CD14-positive monocyte (primary cell): ENCODE measurements around the gene FAIM2. TPM values are rescaled to one million over a fixed set of nuclear protein-coding genes. Genes with fewer than 3 reads are reported as not detected.

Experiments
- DNase-seq, 3 donors: peaks; one replicate each; pipeline ENCODE4 v3.0.0-alpha.2; 2011 to 2022
- H2AFZ ChIP-seq: 2 replicates; pipeline ENCODE4 v1.6.0; 2012; ENCODE audit warnings: mild to moderate bottlenecking, low read depth, low read length, inconsistent platforms; ENCODE audit not compliant: insufficient read depth, poor library complexity, severe bottlenecking
- H3K27ac ChIP-seq, 2 donors: 1 replicate in 1 of 2; 2 replicates in 1 of 2; pipeline ENCODE4 v1.5.1; 2012 to 2013; ENCODE audit warnings: low read length in 2 of 2, control low read depth in 1 of 2, inconsistent platforms in 1 of 2, low read depth in 1 of 2, mild to moderate bottlenecking in 1 of 2
- H3K27me3 ChIP-seq, 2 donors: one replicate each; pipeline versions ENCODE4 v1.6.0 to v1.6.1; 2011 to 2013; ENCODE audit warnings: low read length in 2 of 2; ENCODE audit not compliant: control insufficient read depth in 2 of 2, insufficient read depth in 2 of 2
- H3K36me3 ChIP-seq, 2 donors: replicated peaks in 1 of 2; 1 replicate in 1 of 2; 2 replicates in 1 of 2; pipeline versions ENCODE4 v1.5.1 to v1.6.1; 2012 to 2013; ENCODE audit warnings: low read length in 2 of 2, control low read depth in 1 of 2, inconsistent platforms in 1 of 2, mild to moderate bottlenecking in 1 of 2; ENCODE audit not compliant: insufficient read depth in 2 of 2, control insufficient read depth in 1 of 2
- H3K4me1 ChIP-seq, 2 donors: 1 replicate in 1 of 2; 2 replicates in 1 of 2; pipeline versions ENCODE4 v1.5.1 to v1.6.1; 2012 to 2013; ENCODE audit warnings: low read length in 2 of 2, control low read depth in 1 of 2, inconsistent platforms in 1 of 2, mild to moderate bottlenecking in 1 of 2, moderate library complexity in 1 of 2; ENCODE audit not compliant: insufficient read depth in 2 of 2, control insufficient read depth in 1 of 2
- H3K4me2 ChIP-seq: replicated peaks from 2 replicates; pipeline ENCODE3; 2012; ENCODE audit warnings: low read length, moderate library complexity, mild to moderate bottlenecking; ENCODE audit not compliant: poor library complexity, severe bottlenecking; ENCODE audit errors: extremely low read depth
- H3K4me3 ChIP-seq, 3 experiments: fragments of 200-600 bp in 1 of 3; sonication (generic) in 1 of 3; replicated peaks in 1 of 3; 1 replicate in 2 of 3; 2 replicates in 1 of 3; pipeline ENCODE4 v1.5.1; 2011 to 2013; ENCODE audit warnings: low read length in 3 of 3, mild to moderate bottlenecking in 3 of 3, control low read depth in 2 of 3, low read depth in 2 of 3, inconsistent platforms in 1 of 3, moderate library complexity in 1 of 3
- H3K79me2 ChIP-seq: 2 replicates; pipeline ENCODE4 v1.6.0; 2012; ENCODE audit warnings: mild to moderate bottlenecking, control low read depth, inconsistent platforms, low read length, moderate library complexity; ENCODE audit not compliant: insufficient read depth
- H3K9ac ChIP-seq: 2 replicates; pipeline ENCODE4 v1.6.0; 2017; ENCODE audit warnings: low read length, mild to moderate bottlenecking; ENCODE audit not compliant: insufficient read depth, poor library complexity, severe bottlenecking
- H3K9me3 ChIP-seq, 2 donors: replicated peaks in 1 of 2; 1 replicate in 1 of 2; 2 replicates in 1 of 2; pipeline versions ENCODE4 v1.5.1 to v1.6.1; 2012 to 2013; ENCODE audit warnings: low read length in 2 of 2, control low read depth in 1 of 2; ENCODE audit not compliant: control insufficient read depth in 1 of 2, insufficient read depth in 1 of 2
- H4K20me1 ChIP-seq: 2 replicates; pipeline ENCODE4 v1.6.0; 2012; ENCODE audit warnings: mild to moderate bottlenecking, low read length, control low read depth, moderate library complexity; ENCODE audit not compliant: insufficient read depth
- H3K27ac Mint-ChIP-seq, 7 donors: one replicate each; pipeline ENCODE4 v1.8.0; 2020; ENCODE audit warnings: mild to moderate bottlenecking in 7 of 7, mixed read lengths in 7 of 7, moderate library complexity in 6 of 7, inconsistent platforms in 2 of 7
- H3K27me3 Mint-ChIP-seq, 3 donors: one replicate each; pipeline ENCODE4 v1.8.0; 2021 to 2022; ENCODE audit warnings: low read depth in 3 of 3, mild to moderate bottlenecking in 3 of 3, mixed read lengths in 3 of 3, moderate library complexity in 3 of 3, inconsistent platforms in 1 of 3
- H3K36me3 Mint-ChIP-seq, 2 donors: one replicate each; pipeline ENCODE4 v1.8.0; 2020; ENCODE audit warnings: mixed read lengths in 2 of 2, inconsistent platforms in 1 of 2, mild to moderate bottlenecking in 1 of 2
- H3K4me1 Mint-ChIP-seq: one replicate; pipeline ENCODE4 v1.8.0; 2020; ENCODE audit warnings: mild to moderate bottlenecking, mixed read lengths
- H3K4me3 Mint-ChIP-seq, 2 donors: one replicate each; pipeline ENCODE4 v1.8.0; 2020; ENCODE audit warnings: mild to moderate bottlenecking in 2 of 2, mixed read lengths in 2 of 2, moderate library complexity in 1 of 2
- H3K9me3 Mint-ChIP-seq, 7 donors: one replicate each; pipeline ENCODE4 v1.8.0; 2020 to 2022; ENCODE audit warnings: mixed read lengths in 7 of 7, mild to moderate bottlenecking in 6 of 7, moderate library complexity in 6 of 7, inconsistent platforms in 2 of 7
- CTCF ChIP-seq: fragments of 200-600 bp; IDR thresholded peaks from one replicate; pipeline ENCODE4 v1.8.0; 2022; ENCODE audit warnings: antibody characterized with exemption, mild to moderate bottlenecking
- WGBS: methylation state at CpG from one replicate; pipeline ENCODE4 v1.1.5; 2013; ENCODE audit warnings: missing lambda C conversion rate; ENCODE audit not compliant: insufficient coverage; 5-methylcytosine and 5-hydroxymethylcytosine counted together
- intact Hi-C, 2 donors: fragments of 100-400 bp; cut with micrococcal nuclease; formaldehyde crosslinking; loops; one replicate each; pipeline versions ENCODE4 v1.15.0 to v1.15.1; 2023
- polyA plus RNA-seq, 3 donors: library from polyadenylated mRNA; depleted of rRNA in 1 of 3; unstranded in 2 of 3; stranded (reverse) in 1 of 3; fragments of 300-500 nt in 2 of 3; fragments of >200 nt in 1 of 3; fragmentation: Illumina TruSeq in 2 of 3; gene quantifications; 1 replicate in 2 of 3; 2 replicates in 1 of 3; pipeline ENCODE4 v1.2.3, GENCODE V29; 2012 to 2021

FAIM2 gene
- polyA plus RNA-seq, 3 donors = not detected

GRCh38 chr12:49893753-49894750 lies 9.6 kb downstream of the FAIM2 start:
- intact Hi-C loops = no loop called here
- Mint-ChIP-seq H3K27ac (no peak overlapping the region), H3K27me3 (peaks cover 11 to 20% (median 19%) of the 10 kb centered on the region in 3 donors), H3K9me3 (no peaks in the 10 kb centered on the region), H3K4me1 (no peaks in the 10 kb centered on the region), H3K36me3 (no peaks in the 10 kb centered on the region), H3K4me3 (no peak overlapping the region)
- Histone ChIP-seq H3K79me2 (no peaks in the 10 kb centered on the region), H2AFZ (no peak overlapping the region), H3K27me3 (no peaks in the 10 kb centered on the region), H3K4me2 (no peak overlapping the region), H3K9me3 (no peaks in the 10 kb centered on the region), H4K20me1 (no peaks in the 10 kb centered on the region), H3K36me3 (no peaks in the 10 kb centered on the region), H3K9ac (no peak overlapping the region), H3K4me3 (no peak overlapping the region), H3K27ac (no peak overlapping the region), H3K4me1 (no peaks in the 10 kb centered on the region)
- TF ChIP-seq CTCF = no peak
- DNase-seq = no peak
- 100% methylated on average over 1 of the region's 10 CpGs for WGBS

- 79% methylated on average over 2 of the region's 3 CpGs for WGBS
- DNase-seq = no peak
- no peaks in the 10 kb centered on the region for H3K4me1 Mint-ChIP-seq
- Histone ChIP-seq H3K79me2 (no peaks in the 10 kb centered on the region), H3K36me3 (no peaks in the 10 kb centered on the region), H3K27ac (no peak overlapping the region), H3K27me3 (no peaks in the 10 kb centered on the region), H3K4me1 (no peaks in the 10 kb centered on the region), H3K4me3 (no peak overlapping the region), H3K9ac (no peak overlapping the region), H2AFZ (no peak overlapping the region), H4K20me1 (no peaks in the 10 kb centered on the region), H3K4me2 (no peak overlapping the region), H3K9me3 (no peaks in the 10 kb centered on the region)
- TF ChIP-seq CTCF = no peak
- H3K27me3 Mint-ChIP-seq = peaks cover 9 to 17% (median 14%) of the 10 kb centered on the region in 3 donors
- H3K36me3 Mint-ChIP-seq = no peaks in the 10 kb centered on the region
- H3K4me3 Mint-ChIP-seq = no peak overlapping the region
- H3K27ac Mint-ChIP-seq = no peak overlapping the region
- no peaks in the 10 kb centered on the region for H3K9me3 Mint-ChIP-seq
- intact Hi-C loops = no loop called here
These were observed 10.9 kb downstream of the FAIM2 start for GRCh38 chr12:49892732-49893317.
